Measurements from ENCODE around the gene CCDC107.

Gene CCDC107

DNA sequence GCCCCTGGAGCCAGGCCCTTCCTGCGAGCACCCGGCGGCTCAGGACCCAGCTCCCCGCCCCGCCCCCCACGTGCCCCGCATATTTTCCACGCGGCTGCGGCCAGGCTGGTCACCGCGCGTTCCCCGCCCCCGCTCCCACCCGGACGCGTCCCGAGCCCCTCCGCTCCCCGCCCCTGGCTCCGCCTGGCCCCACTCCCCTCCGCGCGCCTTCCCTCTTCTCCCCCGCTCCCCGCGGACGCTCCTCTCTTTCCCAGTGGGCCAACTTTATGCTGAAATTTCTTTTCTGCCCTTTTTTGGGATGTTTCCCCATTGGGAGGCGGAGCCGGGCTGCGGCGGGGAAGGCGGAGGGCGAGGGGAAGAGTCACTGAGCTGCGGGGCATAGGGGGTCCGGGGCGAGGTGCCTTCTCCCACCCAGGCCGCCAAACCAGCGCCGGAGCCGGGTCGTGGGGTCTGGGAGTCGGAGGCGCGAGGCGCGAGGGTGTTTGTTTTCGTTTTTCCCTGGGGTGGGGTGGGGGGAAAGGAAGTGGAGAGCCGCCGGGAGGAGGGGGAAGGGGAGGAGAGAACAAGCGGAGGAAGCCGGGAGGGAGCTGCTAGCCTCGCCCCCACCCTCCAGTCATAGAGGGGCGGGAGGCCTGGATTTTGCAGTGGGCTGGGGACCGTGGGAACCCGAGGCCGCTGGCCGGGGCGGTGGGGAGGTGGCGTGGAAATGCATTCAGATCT is 32.7 kb downstream of the CCDC107 start:
- Histone ChIP-seq H3K18ac (ENCODE audit: low read length) (peak overlapping the region; percentile 99), H4K91ac (ENCODE audit: low read depth, low read length, poor library complexity) (peak overlapping the region; percentile 43), H3K79me1 (ENCODE audit: low read depth, low read length) (peaks cover 6% of the 10 kb centered on the region), H3K4me1 (ENCODE audit: control insufficient read depth in 2 of 2, insufficient read depth in 1 of 2, low read depth in 1 of 2, low read length in 2 of 2) (peaks cover 12 to 21% of the 10 kb centered on the region in 2 donors), H3K9ac (ENCODE audit: low read depth, low read length, poor library complexity) (peak overlapping the region; percentile 95), H3K4me2 (ENCODE audit: insufficient read depth, low read length, poor library complexity, severe bottlenecking) (peak overlapping the region; percentile 88), H3K4me3 (ENCODE audit: low read length in 2 of 2) (peak overlapping the region; percentile 51 to 86), H4K8ac (ENCODE audit: low read depth, low read length) (peak overlapping the region; percentile 74), H2BK120ac (ENCODE audit: low read depth, low read length) (peak overlapping the region; percentile 96), H3K23ac (ENCODE audit: low read depth, low read length, poor library complexity) (peak overlapping the region; percentile 81), H3K9me3 (replicated peaks in 1 of 2; ENCODE audit: control insufficient read depth in 2 of 2, insufficient read depth in 1 of 2, low read depth in 1 of 2, low read length in 2 of 2) (no peaks in the 10 kb centered on the region), H3K36me3 (replicated peaks in 1 of 2; ENCODE audit: control insufficient read depth in 2 of 2, insufficient read depth in 2 of 2, low read length in 2 of 2) (peaks cover 3% of the 10 kb centered on the region in 2 donors), H2AK5ac (ENCODE audit: low read depth, low read length) (peak overlapping the region; percentile 56), H3K14ac (ENCODE audit: low read length) (peak overlapping the region; percentile 47), H3K4ac (ENCODE audit: low read length) (no peak overlapping the region), H3K27me3 (ENCODE audit: control insufficient read depth in 3 of 3, insufficient read depth in 3 of 3, low read depth in 1 of 3, low read length in 3 of 3) (no peaks in the 10 kb centered on the region), H2BK5ac (ENCODE audit: low read length) (peak overlapping the region; percentile 48), H2AFZ (ENCODE audit: low read length) (peak overlapping the region; percentile 99), H3K27ac (replicated peaks; ENCODE audit: low read length) (peak overlapping the region; percentile 59), H2BK15ac (ENCODE audit: low read length) (peak overlapping the region; percentile 62), H2BK12ac (ENCODE audit: low read length) (no peak overlapping the region)
- WGBS, 2 donors (ENCODE audit: extremely low coverage in 2 of 2, insufficient read length in 2 of 2, insufficient replicate concordance in 1 of 2) = no CpG with 5 or more reads among the region's 61 CpGs
- DNase-seq (ENCODE audit: low spot score) = peak; percentile 30

DNA sequence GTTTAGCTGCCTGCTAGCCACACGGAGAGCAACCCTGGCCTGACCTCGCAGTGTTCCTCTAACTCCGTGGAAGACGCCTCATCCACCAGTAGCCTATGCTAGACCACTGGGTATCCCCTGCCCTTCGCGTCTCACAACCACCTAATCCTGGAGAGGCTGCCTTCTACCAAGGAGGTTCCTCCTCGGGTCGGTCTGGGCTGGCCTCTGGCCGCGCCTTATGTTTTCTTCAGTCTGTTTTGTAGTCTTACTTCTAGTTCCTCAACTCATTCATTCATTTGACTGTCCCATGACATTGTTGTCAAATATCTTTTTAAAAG is 33.2 kb downstream of the CCDC107 start:
- H3K4ac ChIP-seq (ENCODE audit: low read length) = no peak overlapping the region
- H2BK120ac ChIP-seq (ENCODE audit: low read depth, low read length) = no peak overlapping the region
- H2AFZ ChIP-seq (ENCODE audit: low read length) = peak overlapping the region; percentile 99
- no peak overlapping the region for H3K14ac ChIP-seq (ENCODE audit: low read length)
- peak overlapping the region; percentile 88 for H3K4me2 ChIP-seq (ENCODE audit: insufficient read depth, low read length, poor library complexity, severe bottlenecking)
- peak overlapping the region; percentile 81 for H3K23ac ChIP-seq (ENCODE audit: low read depth, low read length, poor library complexity)
- no peaks in the 10 kb centered on the region for H3K27me3 ChIP-seq (ENCODE audit: control insufficient read depth in 3 of 3, insufficient read depth in 3 of 3, low read depth in 1 of 3, low read length in 3 of 3)
- H4K91ac ChIP-seq (ENCODE audit: low read depth, low read length, poor library complexity) = no peak overlapping the region
- H3K4me3 ChIP-seq (ENCODE audit: low read length in 2 of 2) = peak overlapping the region; percentile 51 to 86
- no CpG with 5 or more reads among the region's 10 CpGs for WGBS, 2 donors (ENCODE audit: extremely low coverage in 2 of 2, insufficient read length in 2 of 2, insufficient replicate concordance in 1 of 2)
- H2AK5ac ChIP-seq (ENCODE audit: low read depth, low read length) = peak overlapping the region; percentile 14
- H3K18ac ChIP-seq (ENCODE audit: low read length) = peak overlapping the region; percentile 99
- H3K9ac ChIP-seq (ENCODE audit: low read depth, low read length, poor library complexity) = peak overlapping the region; percentile 95
- DNase-seq (ENCODE audit: low spot score) = no peak
- peaks cover 6% of the 10 kb centered on the region for H3K79me1 ChIP-seq (ENCODE audit: low read depth, low read length)
- H3K27ac ChIP-seq (replicated peaks; ENCODE audit: low read length) = peak overlapping the region; percentile 57
- H2BK15ac ChIP-seq (ENCODE audit: low read length) = peak overlapping the region; percentile 62
- H4K8ac ChIP-seq (ENCODE audit: low read depth, low read length) = peak overlapping the region; percentile 74
- H2BK5ac ChIP-seq (ENCODE audit: low read length) = no peak overlapping the region
- peaks cover 12 to 19% of the 10 kb centered on the region in 2 donors for H3K4me1 ChIP-seq (ENCODE audit: control insufficient read depth in 2 of 2, insufficient read depth in 1 of 2, low read depth in 1 of 2, low read length in 2 of 2)
- H3K36me3 ChIP-seq (replicated peaks in 1 of 2; ENCODE audit: control insufficient read depth in 2 of 2, insufficient read depth in 2 of 2, low read length in 2 of 2) = peaks cover 3 to 8% of the 10 kb centered on the region in 2 donors
- H2BK12ac ChIP-seq (ENCODE audit: low read length) = no peak overlapping the region
- no peaks in the 10 kb centered on the region for H3K9me3 ChIP-seq (replicated peaks in 1 of 2; ENCODE audit: control insufficient read depth in 2 of 2, insufficient read depth in 1 of 2, low read depth in 1 of 2, low read length in 2 of 2)

DNA sequence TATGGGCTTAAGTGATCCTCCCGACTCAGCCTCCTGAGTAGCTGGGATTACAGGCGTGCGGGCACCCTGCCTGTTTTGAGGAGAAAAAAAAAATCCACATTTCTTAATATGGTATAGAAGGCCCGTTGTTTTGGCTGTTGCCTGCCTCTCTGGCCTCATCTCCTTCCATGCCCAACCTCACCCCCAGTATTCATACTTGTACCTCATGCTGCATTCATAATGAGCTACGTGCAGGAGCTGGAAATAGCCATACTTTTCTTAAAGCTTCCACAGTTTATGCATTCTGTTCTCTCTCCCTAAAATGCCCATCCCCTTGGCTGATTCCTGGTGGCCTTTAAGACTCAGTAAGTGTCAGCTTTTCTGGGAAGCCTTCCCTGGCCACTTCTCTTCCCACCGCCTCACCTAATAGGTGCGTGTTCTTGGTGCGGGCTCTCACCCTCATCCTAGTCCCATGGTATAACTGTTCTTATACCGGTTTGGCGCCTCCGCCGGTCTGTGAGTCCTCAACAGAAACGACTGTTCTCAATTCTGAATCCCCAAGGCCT is 33.7 kb downstream of the CCDC107 start:
- Histone ChIP-seq H3K27me3 (ENCODE audit: control insufficient read depth in 3 of 3, insufficient read depth in 3 of 3, low read depth in 1 of 3, low read length in 3 of 3) (no peaks in the 10 kb centered on the region), H3K4me2 (ENCODE audit: insufficient read depth, low read length, poor library complexity, severe bottlenecking) (no peak overlapping the region), H3K18ac (ENCODE audit: low read length) (no peak overlapping the region), H3K9ac (ENCODE audit: low read depth, low read length, poor library complexity) (no peak overlapping the region), H2BK15ac (ENCODE audit: low read length) (no peak overlapping the region), H2BK5ac (ENCODE audit: low read length) (no peak overlapping the region), H3K4ac (ENCODE audit: low read length) (no peak overlapping the region), H3K36me3 (replicated peaks in 1 of 2; ENCODE audit: control insufficient read depth in 2 of 2, insufficient read depth in 2 of 2, low read length in 2 of 2) (peaks cover 3 to 13% of the 10 kb centered on the region in 2 donors), H3K9me3 (replicated peaks in 1 of 2; ENCODE audit: control insufficient read depth in 2 of 2, insufficient read depth in 1 of 2, low read depth in 1 of 2, low read length in 2 of 2) (no peaks in the 10 kb centered on the region), H3K27ac (replicated peaks; ENCODE audit: low read length) (peak overlapping the region; percentile 16), H3K14ac (ENCODE audit: low read length) (no peak overlapping the region), H2BK12ac (ENCODE audit: low read length) (no peak overlapping the region), H4K91ac (ENCODE audit: low read depth, low read length, poor library complexity) (no peak overlapping the region), H2AK5ac (ENCODE audit: low read depth, low read length) (no peak overlapping the region), H3K4me1 (ENCODE audit: control insufficient read depth in 2 of 2, insufficient read depth in 1 of 2, low read depth in 1 of 2, low read length in 2 of 2) (peaks cover 12 to 19% of the 10 kb centered on the region in 2 donors), H3K4me3 (ENCODE audit: low read length in 2 of 2) (no peak overlapping the region), H2AFZ (ENCODE audit: low read length) (peak overlapping the region; percentile 30), H4K8ac (ENCODE audit: low read depth, low read length) (no peak overlapping the region), H3K79me1 (ENCODE audit: low read depth, low read length) (peaks cover 6% of the 10 kb centered on the region), H3K23ac (ENCODE audit: low read depth, low read length, poor library complexity) (no peak overlapping the region), H2BK120ac (ENCODE audit: low read depth, low read length) (no peak overlapping the region)
- no peak for DNase-seq (ENCODE audit: low spot score)
- no CpG with 5 or more reads among the region's 13 CpGs for WGBS, 2 donors (ENCODE audit: extremely low coverage in 2 of 2, insufficient read length in 2 of 2, insufficient replicate concordance in 1 of 2)

DNA sequence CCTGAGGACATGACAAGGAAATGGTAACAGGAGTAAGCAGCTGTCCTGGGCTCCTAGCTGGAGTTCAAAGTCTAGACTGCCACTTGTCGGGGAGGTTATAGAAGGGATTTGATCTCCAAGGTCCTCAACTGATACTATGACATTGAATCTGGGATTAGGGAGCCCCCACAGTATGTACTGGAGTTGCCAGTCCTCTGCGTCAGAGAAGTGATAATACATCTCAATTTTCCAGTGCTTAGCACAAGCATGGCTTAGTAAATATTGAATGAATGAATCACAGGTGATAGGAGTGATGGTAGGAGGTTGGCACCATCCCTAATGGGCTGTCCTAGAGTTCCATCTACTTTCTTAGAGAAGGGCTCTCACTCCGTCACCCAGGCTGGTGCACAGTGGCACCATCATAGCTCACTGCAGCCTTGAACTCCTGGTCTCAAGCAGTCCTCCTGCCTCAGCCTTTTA is 37.9 kb downstream of the CCDC107 start:
- H3K36me3 ChIP-seq (replicated peaks in 1 of 2; ENCODE audit: control insufficient read depth in 2 of 2, insufficient read depth in 2 of 2, low read length in 2 of 2) = peaks cover 38 to 55% of the 10 kb centered on the region in 2 donors
- DNase-seq (ENCODE audit: low spot score) = no peak
- whole genome bisulfite sequencing, 2 donors (ENCODE audit: extremely low coverage in 2 of 2, insufficient read length in 2 of 2, insufficient replicate concordance in 1 of 2) = no CpG with 5 or more reads among the region's 3 CpGs

More for the DNA sequence above, 37.9 kb downstream of the CCDC107 start:
- no peak overlapping the region for H4K91ac ChIP-seq (ENCODE audit: low read depth, low read length, poor library complexity)
- no peak overlapping the region for H3K4ac ChIP-seq (ENCODE audit: low read length)
- H4K8ac ChIP-seq (ENCODE audit: low read depth, low read length) = no peak overlapping the region
- H2AK5ac ChIP-seq (ENCODE audit: low read depth, low read length) = no peak overlapping the region
- no peak overlapping the region for H2BK120ac ChIP-seq (ENCODE audit: low read depth, low read length)
- H3K23ac ChIP-seq (ENCODE audit: low read depth, low read length, poor library complexity) = no peak overlapping the region
- H3K4me1 ChIP-seq (ENCODE audit: control insufficient read depth in 2 of 2, insufficient read depth in 1 of 2, low read depth in 1 of 2, low read length in 2 of 2) = peaks cover 6 to 10% of the 10 kb centered on the region in 2 donors
- H3K18ac ChIP-seq (ENCODE audit: low read length) = no peak overlapping the region
- H3K14ac ChIP-seq (ENCODE audit: low read length) = no peak overlapping the region
- H3K27me3 ChIP-seq (ENCODE audit: control insufficient read depth in 3 of 3, insufficient read depth in 3 of 3, low read depth in 1 of 3, low read length in 3 of 3) = no peaks in the 10 kb centered on the region
- no peak overlapping the region for H3K4me2 ChIP-seq (ENCODE audit: insufficient read depth, low read length, poor library complexity, severe bottlenecking)
- H3K9me3 ChIP-seq (replicated peaks in 1 of 2; ENCODE audit: control insufficient read depth in 2 of 2, insufficient read depth in 1 of 2, low read depth in 1 of 2, low read length in 2 of 2) = peaks cover 0 to 2% of the 10 kb centered on the region in 2 donors
- H2BK12ac ChIP-seq (ENCODE audit: low read length) = no peak overlapping the region
- no peak overlapping the region for H2AFZ ChIP-seq (ENCODE audit: low read length)
- no peak overlapping the region for H2BK5ac ChIP-seq (ENCODE audit: low read length)
- H3K4me3 ChIP-seq (ENCODE audit: low read length in 2 of 2) = no peak overlapping the region
- H3K9ac ChIP-seq (ENCODE audit: low read depth, low read length, poor library complexity) = no peak overlapping the region
- H3K27ac ChIP-seq (replicated peaks; ENCODE audit: low read length) = no peak overlapping the region
- H2BK15ac ChIP-seq (ENCODE audit: low read length) = no peak overlapping the region
- no peaks in the 10 kb centered on the region for H3K79me1 ChIP-seq (ENCODE audit: low read depth, low read length)
